BE2C (cell line): ENCODE data around the gene MAP3K20.
"Not testable (repeated sequence)": the region's sequence is repeated elsewhere in the genome, so short reads cannot be mapped to it uniquely, and the experiment has no call there.

ENCODE experiments used
- DNase-seq: peaks from one replicate; pipeline ENCODE4 v3.0.0-alpha.2; 2020
- H3K27me3 ChIP-seq: fragments of 250-450 bp; sonication (Bioruptor Pico); 2 replicates; pipeline ENCODE4 v1.5.1; 2020; ENCODE audit warnings: mild to moderate bottlenecking
- H3K36me3 ChIP-seq: fragments of 250-450 bp; sonication (Bioruptor Pico); 2 replicates; pipeline ENCODE4 v1.5.1; 2020; ENCODE audit warnings: mild to moderate bottlenecking
- H3K4me1 ChIP-seq: fragments of 250-450 bp; sonication (Bioruptor Pico); 2 replicates; pipeline ENCODE4 v1.5.1; 2020
- H3K4me3 ChIP-seq: 2 replicates; pipeline ENCODE4 v1.5.1; 2011; ENCODE audit warnings: low read depth, low read length
- H3K9me3 ChIP-seq: fragments of 250-450 bp; sonication (Bioruptor Pico); 2 replicates; pipeline ENCODE4 v1.5.1; 2020
- TF ChIP-seq, protein P1 (sequence below): IDR thresholded peaks from 2 replicates; pipeline ENCODE4 v1.5.1; 2012; ENCODE audit warnings: mild to moderate bottlenecking, low read depth, low read length

The MAP3K20 gene

DNA sequence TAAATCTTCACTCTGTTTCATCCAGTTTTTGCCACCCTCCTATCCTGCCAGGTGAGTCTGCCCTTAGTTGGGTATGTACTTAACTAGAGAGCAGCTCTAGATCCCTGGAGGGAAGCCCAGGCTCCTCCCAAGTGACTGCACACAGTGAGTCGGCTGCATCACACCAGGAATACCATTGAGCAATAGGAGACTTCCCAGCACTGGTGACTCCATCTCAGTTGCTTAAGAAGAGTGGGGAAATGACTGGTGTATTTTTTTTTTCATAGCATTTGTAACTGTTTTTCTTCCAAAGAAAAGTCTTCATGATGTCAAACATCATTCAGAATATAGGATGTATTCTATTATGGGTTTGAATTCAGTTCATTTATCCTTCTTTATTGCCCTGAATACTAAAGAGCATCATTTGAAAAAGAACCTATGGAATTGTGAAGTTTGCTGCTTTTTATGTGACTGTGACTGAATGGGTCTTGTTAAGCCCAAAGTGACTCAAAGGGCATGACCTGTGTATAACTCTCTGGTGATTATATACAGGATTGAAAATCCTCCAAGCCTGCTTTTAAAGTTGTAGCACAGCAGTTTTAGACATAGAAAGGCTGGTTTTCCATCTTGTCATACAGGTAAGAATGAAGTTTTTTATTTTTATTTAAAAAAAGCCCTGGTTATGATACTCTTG is 84.3 kb downstream of the MAP3K20 start:
- TF ChIP-seq, protein P1, sequence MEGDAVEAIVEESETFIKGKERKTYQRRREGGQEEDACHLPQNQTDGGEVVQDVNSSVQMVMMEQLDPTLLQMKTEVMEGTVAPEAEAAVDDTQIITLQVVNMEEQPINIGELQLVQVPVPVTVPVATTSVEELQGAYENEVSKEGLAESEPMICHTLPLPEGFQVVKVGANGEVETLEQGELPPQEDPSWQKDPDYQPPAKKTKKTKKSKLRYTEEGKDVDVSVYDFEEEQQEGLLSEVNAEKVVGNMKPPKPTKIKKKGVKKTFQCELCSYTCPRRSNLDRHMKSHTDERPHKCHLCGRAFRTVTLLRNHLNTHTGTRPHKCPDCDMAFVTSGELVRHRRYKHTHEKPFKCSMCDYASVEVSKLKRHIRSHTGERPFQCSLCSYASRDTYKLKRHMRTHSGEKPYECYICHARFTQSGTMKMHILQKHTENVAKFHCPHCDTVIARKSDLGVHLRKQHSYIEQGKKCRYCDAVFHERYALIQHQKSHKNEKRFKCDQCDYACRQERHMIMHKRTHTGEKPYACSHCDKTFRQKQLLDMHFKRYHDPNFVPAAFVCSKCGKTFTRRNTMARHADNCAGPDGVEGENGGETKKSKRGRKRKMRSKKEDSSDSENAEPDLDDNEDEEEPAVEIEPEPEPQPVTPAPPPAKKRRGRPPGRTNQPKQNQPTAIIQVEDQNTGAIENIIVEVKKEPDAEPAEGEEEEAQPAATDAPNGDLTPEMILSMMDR, result no peak
- Histone ChIP-seq H3K4me1 (no peaks in the 10 kb centered on the region), H3K9me3 (no peaks in the 10 kb centered on the region), H3K36me3 (no peaks in the 10 kb centered on the region), H3K4me3 (no peak overlapping the region), H3K27me3 (no peaks in the 10 kb centered on the region)
- no peak for DNase-seq

DNA sequence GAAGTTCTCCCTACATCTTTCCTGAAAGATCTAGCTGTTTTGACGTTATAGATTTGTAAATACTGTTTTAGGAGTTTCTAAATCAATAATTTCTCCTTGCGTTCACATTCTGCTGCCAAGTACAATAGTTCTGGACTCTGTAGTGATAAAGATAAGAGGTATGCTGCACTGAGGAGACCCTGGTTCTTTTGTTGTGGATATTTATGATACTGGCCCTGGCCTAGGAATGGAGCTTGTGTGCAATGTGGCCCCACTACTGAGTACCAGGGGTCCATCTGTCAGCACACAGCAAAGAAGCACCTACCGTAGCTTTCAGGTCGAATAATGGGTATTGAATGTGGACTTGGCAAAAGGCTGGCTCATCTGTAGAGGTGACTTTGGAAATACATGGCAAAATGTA is 85.0 kb downstream of the MAP3K20 start:
- H3K9me3 ChIP-seq, result no peaks in the 10 kb centered on the region
- DNase-seq, result no peak
- H3K4me3 ChIP-seq, result no peak overlapping the region
- TF ChIP-seq, protein P1, result no peak
- H3K36me3 ChIP-seq, result no peaks in the 10 kb centered on the region
- H3K4me1 ChIP-seq, result no peaks in the 10 kb centered on the region
- no peaks in the 10 kb centered on the region for H3K27me3 ChIP-seq

DNA sequence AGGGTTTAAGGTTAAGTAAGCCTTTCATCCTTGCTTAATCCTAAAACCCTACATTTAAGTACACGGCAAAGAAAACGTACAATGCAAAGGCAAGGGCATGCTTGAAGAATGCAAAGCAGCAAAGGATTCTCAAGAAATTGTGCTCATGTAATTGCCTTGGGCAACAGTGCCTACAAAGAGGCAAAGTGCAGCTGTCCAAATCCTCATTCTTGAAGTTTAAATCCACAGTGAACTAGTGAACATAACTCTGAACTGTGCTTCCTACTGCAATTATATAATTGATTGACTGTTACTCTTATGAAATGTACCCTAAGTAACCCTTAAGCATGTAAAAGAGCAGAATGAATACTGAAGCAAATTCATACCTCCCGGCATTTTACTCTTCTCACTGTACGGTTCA is 85.4 kb downstream of the MAP3K20 start:
- no peak overlapping the region for H3K4me3 ChIP-seq
- no peaks in the 10 kb centered on the region for H3K27me3 ChIP-seq
- no peak for DNase-seq
- no peaks in the 10 kb centered on the region for H3K4me1 ChIP-seq
- no peaks in the 10 kb centered on the region for H3K9me3 ChIP-seq
- TF ChIP-seq, protein P1, result no peak
- H3K36me3 ChIP-seq, result no peaks in the 10 kb centered on the region

DNA sequence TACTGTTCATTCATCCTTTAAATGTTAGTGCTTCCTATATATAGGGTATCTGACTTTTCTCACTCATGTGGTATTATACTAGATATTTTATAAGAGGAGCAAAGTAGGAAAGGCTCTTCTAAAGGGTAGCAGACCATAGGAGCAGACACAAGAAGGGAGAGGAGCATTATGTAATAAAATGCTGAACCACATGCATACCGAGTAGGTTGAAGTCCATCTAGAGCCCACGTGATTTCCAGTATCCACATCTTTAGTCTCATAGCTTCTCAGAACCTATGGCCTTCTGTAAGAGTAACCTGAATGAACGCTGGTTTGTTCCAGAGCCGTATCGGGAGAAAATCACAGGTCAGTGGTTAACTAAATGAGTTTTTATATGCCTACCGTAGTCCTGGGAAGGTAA is 85.9 kb downstream of the MAP3K20 start:
- no peaks in the 10 kb centered on the region for H3K36me3 ChIP-seq
- no peaks in the 10 kb centered on the region for H3K9me3 ChIP-seq
- no peaks in the 10 kb centered on the region for H3K27me3 ChIP-seq
- no peak overlapping the region for H3K4me3 ChIP-seq
- DNase-seq, result no peak
- TF ChIP-seq, protein P1, result no peak
- H3K4me1 ChIP-seq, result no peaks in the 10 kb centered on the region

DNA sequence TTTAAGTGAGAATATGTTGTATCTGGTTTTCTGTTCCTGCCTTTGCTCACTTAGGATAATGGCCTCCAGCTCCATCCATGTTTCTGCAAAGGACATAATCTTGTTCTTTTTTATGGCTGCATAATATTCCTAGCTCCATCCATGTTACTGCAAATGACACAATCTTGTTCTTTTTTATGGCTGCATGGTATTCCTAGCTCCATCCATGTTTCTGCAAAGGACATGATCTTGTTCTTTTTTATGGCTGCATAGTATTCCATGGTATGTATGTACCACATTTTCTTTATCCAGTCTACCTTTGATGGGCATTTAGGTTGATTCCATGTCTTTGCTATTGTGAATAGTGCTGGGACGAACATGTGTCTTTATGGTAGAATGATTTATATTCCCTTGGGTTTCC is 87.7 kb downstream of the MAP3K20 start:
- not testable (repeated sequence) for H3K4me1 ChIP-seq, H3K27me3 ChIP-seq, H3K9me3 ChIP-seq, H3K36me3 ChIP-seq, H3K4me3 ChIP-seq, DNase-seq

DNA sequence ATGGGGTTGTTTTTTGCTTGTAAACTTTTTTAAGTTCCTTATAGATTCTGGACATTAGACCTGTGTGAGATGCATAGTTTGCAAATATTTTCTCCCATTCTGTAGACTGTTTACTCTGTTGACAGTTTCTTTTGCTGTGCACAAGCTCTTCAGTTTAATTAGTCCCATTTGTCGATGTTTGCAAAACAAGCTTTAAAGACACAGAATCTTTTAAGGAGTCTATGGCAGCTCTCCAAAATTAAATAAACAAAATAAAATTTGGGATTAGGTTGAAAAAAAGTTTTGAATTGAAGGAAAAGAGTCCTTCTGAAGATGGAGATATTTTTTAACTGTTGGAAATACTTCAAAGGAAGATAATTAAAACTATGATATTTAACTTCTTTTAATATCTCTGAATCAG is 88.8 kb downstream of the MAP3K20 start:
- H3K9me3 ChIP-seq, result no peaks in the 10 kb centered on the region
- H3K4me1 ChIP-seq, result no peaks in the 10 kb centered on the region
- TF ChIP-seq, protein P1, result no peak
- H3K27me3 ChIP-seq, result no peaks in the 10 kb centered on the region
- no peak for DNase-seq
- no peak overlapping the region for H3K4me3 ChIP-seq
- H3K36me3 ChIP-seq, result no peaks in the 10 kb centered on the region
